CD4-positive, alpha-beta T cell treated with Interleukin-17A for 1 hour (primary cell): ENCODE measurements around the gene HPSE2.

ENCODE experiments used
- DNase-seq: peaks from one replicate; pipeline ENCODE4 v3.0.0-alpha.2; 2020

Gene HPSE2

GRCh38 chr10:98664329-98665042, 571.2 kb downstream of the HPSE2 start:
- peak; percentile 49 for DNase-seq

- DNase-seq, result no peak
These were observed 575.7 kb downstream of the HPSE2 start for GRCh38 chr10:98659951-98660350.

GRCh38 chr10:98655492-98655891, 580.2 kb downstream of the HPSE2 start:
- DNase-seq, result no peak

- no peak for DNase-seq
These were observed 586.5 kb downstream of the HPSE2 start for GRCh38 chr10:98649170-98649569.

GRCh38 chr10:98646998-98647917, 588.4 kb downstream of the HPSE2 start:
- DNase-seq, result no peak

GRCh38 chr10:98644466-98644865, 591.2 kb downstream of the HPSE2 start:
- DNase-seq, result no peak

- no peak for DNase-seq
These were observed 593.4 kb downstream of the HPSE2 start for GRCh38 chr10:98642281-98642680.

- DNase-seq, result no peak
These were observed 596.7 kb downstream of the HPSE2 start for GRCh38 chr10:98638920-98639319.

- no peak for DNase-seq
These were observed 598.7 kb downstream of the HPSE2 start for GRCh38 chr10:98636921-98637329.

- no peak for DNase-seq
These were observed 603.0 kb downstream of the HPSE2 start for GRCh38 chr10:98632456-98633150.

- DNase-seq, result no peak
These were observed 607.4 kb downstream of the HPSE2 start for GRCh38 chr10:98628206-98628605.

GRCh38 chr10:98627711-98628110, 607.9 kb downstream of the HPSE2 start:
- DNase-seq, result no peak

- DNase-seq, result no peak
These were observed 610.7 kb downstream of the HPSE2 start for GRCh38 chr10:98624963-98625362.

- DNase-seq, result no peak
These were observed 612.5 kb downstream of the HPSE2 start for GRCh38 chr10:98623176-98623575.

GRCh38 chr10:98621630-98622029, 614.0 kb downstream of the HPSE2 start:
- DNase-seq, result no peak

- no peak for DNase-seq
These were observed 615.1 kb downstream of the HPSE2 start for GRCh38 chr10:98620503-98620902.

- no peak for DNase-seq
These were observed 616.2 kb downstream of the HPSE2 start for GRCh38 chr10:98619446-98619845.

- no peak for DNase-seq
These were observed 617.6 kb downstream of the HPSE2 start for GRCh38 chr10:98617906-98618520.

GRCh38 chr10:98613446-98613845, 622.2 kb downstream of the HPSE2 start:
- no peak for DNase-seq

- no peak for DNase-seq
These were observed 624.2 kb downstream of the HPSE2 start for GRCh38 chr10:98611436-98611835.

- no peak for DNase-seq
These were observed 624.8 kb downstream of the HPSE2 start for GRCh38 chr10:98610836-98611235.

GRCh38 chr10:98610301-98610700, 625.4 kb downstream of the HPSE2 start:
- no peak for DNase-seq

GRCh38 chr10:98609265-98609664, 626.4 kb downstream of the HPSE2 start:
- DNase-seq, result no peak
